Activated CD4-positive, alpha-beta T cell treated with anti-CD3 and anti-CD28 coated beads, Interleukin-2, amount 50 U/mL, for 48 hours (primary cell): ENCODE measurements around the gene DOCK9.

Experiments used
- DNase-seq, 2 experiments: peaks; one replicate each; pipeline ENCODE4 v3.0.0-alpha.2; 2020

Gene DOCK9

GRCh38 chr13:98842070-98842469 is 135.8 kb downstream of the DOCK9 start:
- DNase-seq: no peak

DNA sequence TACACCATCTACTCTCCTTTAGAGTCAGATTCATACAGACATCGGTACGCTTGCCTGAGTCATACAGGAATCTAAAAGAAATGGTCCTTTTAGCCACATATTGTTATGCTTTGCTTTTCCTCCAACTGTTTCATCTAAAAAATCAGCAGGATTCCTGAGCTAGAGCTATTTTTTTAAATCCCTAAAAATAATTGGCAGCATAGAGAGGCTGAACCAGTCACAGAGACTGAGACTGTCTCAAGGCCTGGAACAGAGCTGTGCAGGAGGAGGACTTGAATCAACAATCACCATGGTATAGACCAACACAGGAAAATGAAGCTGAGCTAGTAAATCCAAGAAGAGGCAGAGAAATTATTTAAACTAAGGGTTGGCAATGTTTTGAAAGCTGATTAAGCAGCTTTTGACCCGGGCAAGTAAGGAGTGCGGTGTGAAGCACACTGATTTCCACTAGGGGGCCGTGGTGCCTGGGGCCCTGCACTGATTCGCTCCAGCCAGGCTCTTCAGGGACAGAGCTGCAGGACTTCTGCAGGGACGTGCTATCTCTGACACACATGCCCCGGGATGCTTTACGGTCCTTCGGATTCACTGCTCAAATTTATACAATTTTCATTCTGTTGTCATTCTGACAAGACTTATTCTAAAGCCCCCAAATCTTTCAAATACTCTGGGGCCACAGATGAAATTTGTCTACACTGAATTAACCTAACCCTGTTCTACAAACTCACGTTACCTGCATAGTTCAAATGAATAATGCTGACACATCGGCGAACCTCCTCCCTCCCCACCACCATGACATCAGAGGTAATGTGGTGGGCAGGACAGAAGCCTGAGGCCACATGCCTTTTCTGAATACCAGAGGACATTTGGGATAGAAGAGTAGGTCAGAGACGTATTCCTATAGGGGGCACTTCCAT is 137.8 kb downstream of the DOCK9 start:
- peak; percentile 34 to 54 for DNase-seq

DNA sequence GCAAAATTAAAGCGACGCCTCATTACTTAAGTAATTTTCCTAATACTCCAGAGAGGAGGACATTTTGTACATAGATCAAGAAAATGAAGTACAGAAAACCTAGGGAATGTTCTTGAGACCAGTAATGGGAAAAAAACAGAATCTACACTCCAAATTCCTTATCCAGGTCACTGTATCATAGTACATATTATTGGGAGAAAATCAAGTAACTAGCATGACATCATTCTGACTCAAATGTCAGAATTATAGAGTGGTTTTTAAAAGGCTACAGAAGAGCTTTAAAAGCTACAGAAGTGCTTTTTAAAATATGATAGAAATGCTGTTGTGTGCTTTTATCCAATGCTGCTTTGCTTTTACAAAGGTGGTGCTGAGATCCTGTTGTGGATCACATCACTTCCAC is 139.1 kb downstream of the DOCK9 start:
- DNase-seq: no peak

GRCh38 chr13:98837896-98838295 is 140.0 kb downstream of the DOCK9 start:
- no peak for DNase-seq

GRCh38 chr13:98835156-98835555 is 142.7 kb downstream of the DOCK9 start:
- no peak for DNase-seq

DNA sequence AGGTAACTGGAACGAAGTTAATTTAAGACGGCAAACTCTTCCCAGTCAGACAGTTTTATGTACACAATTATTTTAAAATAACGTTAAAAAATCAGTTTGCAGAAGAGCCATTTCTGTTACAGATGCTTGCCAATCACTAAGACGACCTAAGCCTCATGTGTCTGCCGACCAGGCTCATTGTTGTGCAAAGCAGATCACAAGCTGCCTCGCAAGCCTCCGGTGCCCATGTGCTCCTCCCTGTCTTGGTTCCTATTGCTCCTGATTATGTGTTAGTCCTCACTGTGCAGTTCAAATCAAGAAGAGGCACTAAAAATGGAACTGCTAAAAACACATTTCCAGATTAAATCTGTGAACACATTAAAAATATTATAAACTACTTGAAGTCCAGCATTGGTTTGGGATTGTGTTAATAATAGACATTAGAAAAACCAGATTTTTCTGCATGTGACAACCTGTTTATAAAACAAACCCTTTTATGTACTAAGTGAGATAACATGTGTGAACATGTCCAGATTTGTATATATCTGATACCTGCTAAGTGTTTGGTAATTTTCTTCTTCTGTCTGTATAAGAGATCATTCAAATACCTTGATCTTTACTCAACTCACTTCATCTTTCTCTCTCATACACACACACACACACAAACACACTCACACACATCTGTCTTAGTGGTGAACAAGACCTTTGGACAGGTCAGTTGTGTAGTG is 143.5 kb downstream of the DOCK9 start:
- no peak for DNase-seq

GRCh38 chr13:98831236-98831635 is 146.6 kb downstream of the DOCK9 start:
- no peak for DNase-seq

DNA sequence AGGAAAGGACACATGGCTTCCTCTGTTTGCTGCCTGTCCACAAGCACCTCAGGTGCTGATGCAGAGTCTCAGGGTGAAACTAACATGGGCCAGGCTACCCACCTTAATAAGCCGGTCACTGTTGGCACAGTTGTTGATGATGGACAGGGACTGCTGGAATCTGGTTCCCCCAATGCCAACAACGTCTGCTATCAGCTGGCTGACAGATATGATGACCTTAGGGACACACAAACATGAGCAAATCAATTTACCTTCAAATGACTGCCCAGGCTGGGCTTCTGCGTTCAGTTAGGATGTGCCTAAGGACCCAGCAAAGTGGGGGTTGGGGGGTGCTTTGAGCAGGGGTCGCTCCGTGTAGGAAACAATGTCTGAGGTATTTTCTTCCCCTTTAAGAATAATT is 148.3 kb downstream of the DOCK9 start:
- DNase-seq: no peak

DNA sequence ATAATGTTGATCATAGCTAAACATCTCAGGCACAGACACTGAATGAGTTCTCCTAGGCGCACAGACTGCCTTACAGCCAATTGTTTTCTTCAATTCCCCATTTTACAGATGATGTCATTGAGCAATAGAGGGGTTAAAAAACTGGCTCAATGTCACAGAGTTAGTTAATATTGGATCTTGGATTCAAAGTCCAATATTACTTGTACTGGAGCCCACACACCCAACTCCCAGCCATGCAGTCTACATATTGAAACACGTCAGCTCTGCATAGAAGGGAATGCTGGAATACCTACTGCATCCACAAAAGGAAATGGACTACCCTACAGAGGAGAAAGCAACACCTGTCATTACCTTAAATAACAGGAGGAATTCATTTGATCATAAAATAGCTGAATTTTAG is 149.2 kb downstream of the DOCK9 start:
- no peak for DNase-seq

DNA sequence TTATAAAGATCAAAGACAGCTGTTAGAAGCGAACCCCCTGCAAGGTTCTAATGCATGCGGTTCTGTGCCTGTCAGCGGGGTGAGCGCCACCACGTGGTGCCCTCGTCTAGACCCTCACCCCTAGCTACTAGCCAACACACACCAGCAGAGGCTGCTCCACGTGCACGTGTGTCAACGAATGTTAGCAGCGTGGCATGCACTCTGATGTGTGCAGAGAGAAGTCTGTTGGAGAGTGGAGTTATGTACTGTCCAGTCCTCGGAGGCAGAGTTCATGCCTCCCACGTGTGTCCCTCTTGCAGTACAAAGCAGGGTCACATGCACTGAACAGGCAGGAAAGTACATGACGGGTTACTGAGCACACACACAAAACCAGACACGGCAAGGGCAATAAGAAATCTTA is 150.4 kb downstream of the DOCK9 start:
- no peak for DNase-seq

DNA sequence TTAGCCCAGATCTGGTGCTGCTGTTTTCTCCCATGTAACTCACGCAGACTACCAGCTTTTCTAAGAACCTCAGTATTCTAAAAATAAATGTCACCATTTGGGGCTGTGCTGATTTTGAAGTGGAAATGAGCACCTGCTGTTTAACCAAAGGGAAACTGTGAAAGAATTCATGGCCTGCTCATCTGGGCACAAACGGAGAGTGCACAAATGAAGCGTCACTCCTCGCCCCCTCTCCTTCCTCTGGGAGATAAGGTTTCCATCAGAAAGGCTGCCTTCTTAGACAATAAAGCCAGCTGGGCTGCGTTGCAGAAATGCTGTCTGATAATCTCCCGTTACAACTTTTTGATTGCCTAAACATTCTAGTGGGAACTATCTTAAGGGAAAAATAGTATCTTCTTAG is 151.7 kb downstream of the DOCK9 start:
- no peak for DNase-seq

GRCh38 chr13:98825659-98826058 is 152.2 kb downstream of the DOCK9 start:
- no peak for DNase-seq

- no peak for DNase-seq
Measured at GRCh38 chr13:98824376-98825160, 153.3 kb downstream of the DOCK9 start.

GRCh38 chr13:98823442-98823841 is 154.4 kb downstream of the DOCK9 start:
- no peak for DNase-seq

- no peak for DNase-seq
Measured at GRCh38 chr13:98822225-98822606, 155.6 kb downstream of the DOCK9 start.

GRCh38 chr13:98821372-98822224 is 156.3 kb downstream of the DOCK9 start:
- DNase-seq: no peak

DNA sequence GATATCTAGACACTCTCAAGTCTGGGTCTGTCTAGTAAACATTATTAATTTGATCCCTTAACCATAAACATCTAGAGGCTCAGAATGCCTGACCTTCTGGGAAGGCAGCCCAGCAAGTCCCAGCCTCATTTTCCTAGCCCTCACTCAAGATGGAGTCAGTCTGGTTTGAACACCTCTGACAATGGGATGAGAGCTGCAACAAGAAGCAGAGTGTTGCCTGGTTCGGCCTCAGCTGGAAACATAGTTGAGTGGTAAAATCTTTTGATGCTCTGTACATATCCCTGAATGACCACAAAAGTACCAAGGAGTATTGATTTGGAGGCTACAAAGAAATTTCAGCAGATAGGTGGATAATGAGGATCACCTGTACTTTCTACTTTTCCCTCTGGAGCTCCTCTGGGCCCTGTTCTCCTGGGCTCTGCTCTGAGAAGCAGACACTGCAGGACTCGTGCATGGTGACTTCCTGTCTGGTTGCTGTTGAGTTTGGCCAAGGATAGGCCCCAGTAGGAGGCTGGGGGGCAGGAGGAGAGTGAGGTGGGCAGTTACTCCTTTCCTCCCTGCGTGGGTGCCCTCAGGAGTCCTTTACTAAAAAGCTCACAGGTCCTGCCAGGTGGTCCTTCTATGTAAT is 157.0 kb downstream of the DOCK9 start:
- DNase-seq: no peak

DNA sequence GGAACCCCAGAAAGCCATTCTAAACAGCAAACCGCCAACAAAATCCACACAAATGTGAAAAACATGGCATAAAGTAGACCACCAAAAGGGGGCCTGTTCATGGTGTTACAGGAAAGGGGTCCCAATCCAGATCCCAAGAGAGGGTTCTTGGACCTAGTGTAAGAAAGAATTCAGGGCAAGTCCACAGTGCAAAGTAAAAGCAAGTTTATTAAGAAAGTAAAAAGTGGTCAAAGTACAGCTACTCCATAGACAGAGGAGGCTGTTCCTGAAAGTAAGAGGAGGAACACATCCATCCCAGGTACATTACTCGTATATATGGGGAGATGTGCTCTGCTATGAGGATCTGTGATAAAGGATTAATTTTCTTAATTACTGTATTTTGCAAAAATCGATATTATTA is 157.6 kb downstream of the DOCK9 start:
- no peak for DNase-seq

DNA sequence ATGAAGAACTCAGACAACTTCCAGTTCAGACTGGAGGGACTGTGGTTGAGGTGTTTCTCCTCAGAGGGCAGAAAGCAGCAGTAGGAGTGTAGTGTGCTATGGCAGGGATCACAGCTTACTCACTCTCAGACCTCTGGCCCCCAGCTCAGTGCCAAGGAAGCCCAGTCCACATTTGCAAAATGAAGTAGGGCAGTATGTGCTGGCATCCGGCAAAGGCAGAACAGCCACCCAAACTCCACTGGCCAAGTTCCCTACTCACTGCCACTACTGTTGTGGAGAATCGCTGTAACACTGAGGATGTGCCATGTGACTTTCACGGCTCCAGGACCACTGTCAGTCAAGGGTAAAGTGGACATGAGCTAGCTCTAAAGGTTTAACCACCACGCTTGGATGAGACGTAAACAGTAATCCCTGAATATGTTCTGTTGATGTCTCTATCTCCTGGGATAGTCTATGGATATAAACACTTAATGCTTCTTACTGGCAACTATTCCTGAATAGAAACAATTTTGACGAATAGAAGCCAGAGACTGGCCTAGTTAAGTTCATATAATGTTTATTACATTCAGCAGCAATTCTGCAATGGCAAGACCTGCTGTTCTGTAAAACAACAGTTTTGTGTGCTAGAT is 158.4 kb downstream of the DOCK9 start:
- no peak for DNase-seq

DNA sequence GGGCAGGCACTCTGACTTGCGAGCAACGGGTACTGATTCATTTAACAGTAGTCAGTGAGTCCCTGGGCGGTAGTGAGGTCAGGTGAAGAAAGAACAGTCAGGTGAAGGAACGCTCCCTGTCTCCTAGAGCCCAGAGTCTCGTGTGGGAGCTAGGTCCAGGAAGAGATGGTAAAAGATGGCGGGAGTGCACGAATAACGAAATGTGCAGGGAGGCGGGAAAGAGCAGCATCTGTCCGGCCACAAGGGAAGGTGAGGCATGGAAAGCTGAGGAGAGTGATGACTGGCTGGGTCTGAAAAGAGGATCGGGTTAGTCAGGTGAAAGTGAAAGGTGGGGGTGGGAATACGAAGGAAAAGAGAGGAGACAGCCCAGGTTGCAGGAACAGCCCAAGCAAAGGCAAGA is 161.5 kb downstream of the DOCK9 start:
- DNase-seq: no peak

DNA sequence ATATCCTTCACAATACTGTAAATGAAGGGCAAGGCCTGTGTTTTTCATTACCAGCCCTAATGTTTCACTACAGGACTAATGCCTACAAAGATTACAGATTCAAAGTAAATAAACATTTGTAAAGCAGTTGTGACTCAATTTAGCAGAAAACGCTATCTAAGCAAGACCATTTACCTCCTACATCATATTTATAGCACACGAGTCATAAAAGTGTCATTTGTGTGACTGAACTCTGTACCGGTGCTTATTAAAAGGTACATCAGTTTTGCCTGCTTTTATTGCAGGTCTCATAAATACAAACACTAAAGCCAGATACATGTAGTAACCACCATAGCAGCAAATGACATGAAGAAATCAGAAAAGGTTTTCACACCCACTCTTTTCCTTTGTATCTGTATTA is 163.9 kb downstream of the DOCK9 start:
- no peak for DNase-seq
